ENCODE data around the gene TNIK. TPM values are rescaled to one million over a fixed set of nuclear protein-coding genes. Genes with fewer than 3 reads are reported as not detected.

TNIK gene
- total and polyA plus RNA-seq, 10 donors, result 0.85 to 34.5 (median 14.1) TPM

DNA sequence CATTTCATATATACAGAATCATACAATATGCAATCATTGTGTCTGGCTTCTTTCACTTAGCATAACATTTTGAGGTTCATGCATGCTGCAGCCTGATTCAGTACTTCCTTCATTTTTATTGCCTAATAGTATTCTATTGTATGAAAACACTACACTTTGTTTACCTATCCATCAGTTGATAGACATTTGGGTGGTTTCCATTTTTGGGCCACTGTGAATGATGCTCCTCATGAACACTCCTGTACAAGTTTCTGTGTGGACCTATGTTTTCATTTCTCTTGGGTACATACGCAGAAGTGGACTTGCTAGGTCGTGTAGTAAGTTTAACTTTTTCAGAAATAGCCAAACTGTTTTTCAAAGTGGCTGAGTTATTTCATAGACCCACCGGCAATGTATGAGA, 18.8 kb downstream of the TNIK start:
- no peaks in the 10 kb centered on the region for H3K27me3 ChIP-seq (replicated peaks in 1 of 7)
- H3K4me3 ChIP-seq, result no peak overlapping the region
- no peak overlapping the region for H3K27ac ChIP-seq
- no peak for TF ChIP-seq POLR2A (IDR thresholded peaks at IDR 0.05)
- TF ChIP-seq POLR2AphosphoS5 (IDR thresholded peaks at IDR 0.05), result no peak
- TF ChIP-seq, protein P1, sequence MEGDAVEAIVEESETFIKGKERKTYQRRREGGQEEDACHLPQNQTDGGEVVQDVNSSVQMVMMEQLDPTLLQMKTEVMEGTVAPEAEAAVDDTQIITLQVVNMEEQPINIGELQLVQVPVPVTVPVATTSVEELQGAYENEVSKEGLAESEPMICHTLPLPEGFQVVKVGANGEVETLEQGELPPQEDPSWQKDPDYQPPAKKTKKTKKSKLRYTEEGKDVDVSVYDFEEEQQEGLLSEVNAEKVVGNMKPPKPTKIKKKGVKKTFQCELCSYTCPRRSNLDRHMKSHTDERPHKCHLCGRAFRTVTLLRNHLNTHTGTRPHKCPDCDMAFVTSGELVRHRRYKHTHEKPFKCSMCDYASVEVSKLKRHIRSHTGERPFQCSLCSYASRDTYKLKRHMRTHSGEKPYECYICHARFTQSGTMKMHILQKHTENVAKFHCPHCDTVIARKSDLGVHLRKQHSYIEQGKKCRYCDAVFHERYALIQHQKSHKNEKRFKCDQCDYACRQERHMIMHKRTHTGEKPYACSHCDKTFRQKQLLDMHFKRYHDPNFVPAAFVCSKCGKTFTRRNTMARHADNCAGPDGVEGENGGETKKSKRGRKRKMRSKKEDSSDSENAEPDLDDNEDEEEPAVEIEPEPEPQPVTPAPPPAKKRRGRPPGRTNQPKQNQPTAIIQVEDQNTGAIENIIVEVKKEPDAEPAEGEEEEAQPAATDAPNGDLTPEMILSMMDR (IDR thresholded peaks at IDR 0.05 in 8 of 11, conservative IDR thresholded peaks at IDR 0.05 in 3 of 11), result no peak
- H3K36me3 ChIP-seq, result no peaks in the 10 kb centered on the region
- no peaks in the 10 kb centered on the region for H3K9me3 ChIP-seq
- 86 to 92% (median 91%) methylated on average over 3 of the region's 3 CpGs for WGBS, 5 donors
- DNase-seq, result no peak
- H3K4me1 ChIP-seq, result peaks cover 0 to 6% (median 2%) of the 10 kb centered on the region in 6 donors
- intact Hi-C loops (cut with DNase I; ENCODE audit: low total_unique reads), result no loop called here

DNA sequence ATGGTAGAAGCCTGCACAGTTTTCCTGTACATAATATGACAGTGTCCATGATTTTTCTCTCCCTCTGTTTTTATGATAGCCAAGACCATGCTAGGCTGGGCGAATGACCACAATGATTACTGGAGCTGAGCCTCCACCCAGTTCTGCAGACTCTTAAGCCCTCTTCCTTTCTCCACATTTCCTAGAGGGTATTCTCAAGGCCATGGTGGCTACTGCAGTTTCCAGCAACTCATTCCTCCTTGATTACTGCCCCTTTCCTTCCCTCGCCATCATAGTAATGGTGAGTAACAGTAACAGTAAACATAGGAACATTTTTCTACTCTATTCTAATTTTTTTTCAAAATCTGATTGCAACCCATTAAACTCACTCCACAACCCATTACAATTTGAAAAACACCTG, 20.2 kb downstream of the TNIK start:
- intact Hi-C loops (cut with DNase I; ENCODE audit: low total_unique reads), result no loop called here
- Histone ChIP-seq H3K9me3 (no peaks in the 10 kb centered on the region), H3K4me1 (peaks cover 0 to 6% (median 3%) of the 10 kb centered on the region in 6 donors), H3K27me3 (replicated peaks in 1 of 7) (no peaks in the 10 kb centered on the region), H3K27ac (no peak overlapping the region), H3K36me3 (no peaks in the 10 kb centered on the region), H3K4me3 (no peak overlapping the region)
- WGBS, 5 donors, result 82 to 96% (median 87%) methylated on average over 2 of the region's 2 CpGs
- no peak for DNase-seq
- no peak for TF ChIP-seq POLR2A (IDR thresholded peaks at IDR 0.05)
- TF ChIP-seq POLR2AphosphoS5 (IDR thresholded peaks at IDR 0.05), result no peak
- TF ChIP-seq, protein P1 (IDR thresholded peaks at IDR 0.05 in 8 of 11, conservative IDR thresholded peaks at IDR 0.05 in 3 of 11), result no peak

DNA sequence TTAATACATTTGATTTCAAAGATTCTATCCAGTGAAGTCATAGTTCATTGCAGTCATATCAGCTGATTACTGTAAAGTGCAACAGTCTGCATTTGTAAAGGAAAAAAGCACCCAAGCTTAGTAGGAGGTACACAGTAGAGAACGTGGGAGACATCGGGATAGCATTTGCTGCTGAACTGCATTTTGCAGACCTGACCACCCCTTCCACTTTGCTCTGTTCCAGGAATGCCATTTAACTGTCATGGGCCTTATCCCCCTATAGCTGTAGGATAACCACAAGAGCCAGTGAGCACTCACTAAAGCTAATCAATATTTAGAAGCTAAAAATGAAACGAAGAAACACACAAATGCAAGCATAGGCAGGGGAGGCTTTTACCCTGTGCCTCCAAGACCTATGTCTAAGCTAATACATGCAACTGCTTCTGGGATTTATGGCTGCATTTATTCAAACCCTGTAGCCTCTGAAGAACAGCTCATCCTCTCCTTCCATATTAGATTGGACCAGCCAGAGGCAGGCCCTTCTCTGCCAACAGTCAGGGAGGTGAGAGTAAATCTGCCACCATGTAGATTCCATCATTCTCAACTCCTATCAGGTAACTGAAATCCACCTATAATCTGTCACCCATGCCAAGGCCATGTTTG, 23.0 kb downstream of the TNIK start:
- no peak overlapping the region for H3K4me3 ChIP-seq
- H3K27ac ChIP-seq, result no peak overlapping the region
- peaks cover 0 to 6% (median 1%) of the 10 kb centered on the region in 8 donors for H3K9me3 ChIP-seq
- 77 to 92% (median 84%) methylated on average over 3 of the region's 3 CpGs for WGBS, 5 donors
- peaks cover 0 to 6% (median 0%) of the 10 kb centered on the region in 6 donors for H3K4me1 ChIP-seq
- H3K36me3 ChIP-seq, result no peaks in the 10 kb centered on the region
- intact Hi-C loops (cut with DNase I; ENCODE audit: low total_unique reads), result no loop called here
- no peak for TF ChIP-seq POLR2AphosphoS5 (IDR thresholded peaks at IDR 0.05)
- TF ChIP-seq, protein P1 (IDR thresholded peaks at IDR 0.05 in 8 of 11, conservative IDR thresholded peaks at IDR 0.05 in 3 of 11), result no peak
- TF ChIP-seq POLR2A (IDR thresholded peaks at IDR 0.05), result no peak
- no peaks in the 10 kb centered on the region for H3K27me3 ChIP-seq (replicated peaks in 1 of 7)
- DNase-seq, result no peak

DNA sequence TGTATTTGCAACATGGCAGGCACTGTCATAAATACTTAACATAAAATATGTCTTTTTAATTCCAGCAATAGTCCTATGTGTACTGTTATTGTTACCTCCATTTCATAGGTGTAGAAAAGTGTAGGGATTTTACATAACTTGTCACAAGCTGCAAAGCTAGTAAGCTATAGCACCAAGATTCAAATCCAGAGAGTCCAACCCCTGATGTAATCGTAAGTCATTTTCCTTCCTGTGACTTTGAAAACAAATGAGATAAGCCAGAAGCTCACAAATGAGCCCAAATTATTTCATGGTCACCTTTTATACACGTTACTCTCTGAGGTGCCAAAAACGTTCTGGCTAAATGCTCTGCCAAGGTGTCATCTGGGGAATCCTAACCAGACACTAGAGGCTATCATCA, 23.8 kb downstream of the TNIK start:
- DNase-seq, result no peak
- Histone ChIP-seq H3K36me3 (no peaks in the 10 kb centered on the region), H3K27me3 (replicated peaks in 1 of 7) (no peaks in the 10 kb centered on the region), H3K4me3 (no peak overlapping the region), H3K4me1 (peaks cover 0 to 6% (median 0%) of the 10 kb centered on the region in 6 donors), H3K27ac (no peak overlapping the region), H3K9me3 (peaks cover 0 to 6% (median 1%) of the 10 kb centered on the region in 8 donors)
- intact Hi-C loops (cut with DNase I; ENCODE audit: low total_unique reads), result no loop called here
- 46 to 62% (median 50%) methylated on average over 3 of the region's 3 CpGs for WGBS, 5 donors
- TF ChIP-seq POLR2AphosphoS5 (IDR thresholded peaks at IDR 0.05), result no peak
